Measurements from ENCODE around the gene SC5D. TPM values are rescaled to one million over a fixed set of nuclear protein-coding genes. Genes with fewer than 3 reads are reported as not detected.

SC5D gene
- total RNA-seq, 4 donors from 2014 or later: 23.6 to 38.3 (median 26.2) TPM

- H3K27ac ChIP-seq: no peak overlapping the region
- H3K27me3 ChIP-seq: no peaks in the 10 kb centered on the region
- WGBS, 2 donors (ENCODE audit: low coverage in 1 of 2): 87 to 91% methylated on average over 5 to 8 of the region's 8 CpGs
- no peaks in the 10 kb centered on the region for H3K9me3 ChIP-seq
- H3K36me3 ChIP-seq: no peaks in the 10 kb centered on the region
- ATAC-seq: no peak
- peaks cover 11 to 40% (median 14%) of the 10 kb centered on the region in 3 donors for H3K4me1 ChIP-seq
- no peak overlapping the region for H3K4me3 ChIP-seq
- TF ChIP-seq CTCF (IDR thresholded peaks at IDR 0.05): no peak
- no peak for TF ChIP-seq EP300 (IDR thresholded peaks at IDR 0.05)
- no peak for TF ChIP-seq POLR2AphosphoS5 (IDR thresholded peaks at IDR 0.05)
- TF ChIP-seq POLR2A (IDR thresholded peaks at IDR 0.05): no peak
Observed at GRCh38 chr11:121295246-121296029, 2.9 kb downstream of the SC5D start.

GRCh38 chr11:121297872-121298271, 5.3 kb downstream of the SC5D start:
- 96% methylated on average over 3 of the region's 5 CpGs; no CpG with 5 or more reads in 1 of the 2 donors for WGBS, 2 donors (ENCODE audit: low coverage in 1 of 2)
- Histone ChIP-seq H3K27me3 (no peaks in the 10 kb centered on the region), H3K9me3 (no peaks in the 10 kb centered on the region), H3K36me3 (no peaks in the 10 kb centered on the region), H3K4me3 (no peak overlapping the region), H3K4me1 (peaks cover 14 to 46% (median 15%) of the 10 kb centered on the region in 3 donors), H3K27ac (no peak overlapping the region)
- no peak for ATAC-seq
- no peak for TF ChIP-seq POLR2A (IDR thresholded peaks at IDR 0.05)
- TF ChIP-seq POLR2AphosphoS5 (IDR thresholded peaks at IDR 0.05): no peak
- TF ChIP-seq CTCF (IDR thresholded peaks at IDR 0.05): no peak
- TF ChIP-seq EP300 (IDR thresholded peaks at IDR 0.05): no peak

GRCh38 chr11:121298774-121299173, 6.2 kb downstream of the SC5D start:
- Histone ChIP-seq H3K9me3 (no peaks in the 10 kb centered on the region), H3K36me3 (no peaks in the 10 kb centered on the region), H3K4me1 (peaks cover 9 to 40% (median 10%) of the 10 kb centered on the region in 3 donors), H3K27me3 (no peaks in the 10 kb centered on the region), H3K27ac (no peak overlapping the region), H3K4me3 (no peak overlapping the region)
- ATAC-seq: no peak
- TF ChIP-seq EP300 (IDR thresholded peaks at IDR 0.05) (no peak), POLR2A (IDR thresholded peaks at IDR 0.05) (no peak), POLR2AphosphoS5 (IDR thresholded peaks at IDR 0.05) (no peak), CTCF (IDR thresholded peaks at IDR 0.05) (no peak)
- WGBS, 2 donors (ENCODE audit: low coverage in 1 of 2): 84 to 100% methylated on average over 1 to 5 of the region's 5 CpGs

- Histone ChIP-seq H3K4me1 (peaks cover 7 to 34% (median 7%) of the 10 kb centered on the region in 3 donors), H3K27me3 (no peaks in the 10 kb centered on the region), H3K27ac (no peak overlapping the region), H3K4me3 (no peak overlapping the region), H3K36me3 (peaks cover 0 to 6% of the 10 kb centered on the region in 2 donors), H3K9me3 (no peaks in the 10 kb centered on the region)
- ATAC-seq: no peak
- no peak for TF ChIP-seq EP300 (IDR thresholded peaks at IDR 0.05)
- TF ChIP-seq POLR2AphosphoS5 (IDR thresholded peaks at IDR 0.05): no peak
- no peak for TF ChIP-seq CTCF (IDR thresholded peaks at IDR 0.05)
- no peak for TF ChIP-seq POLR2A (IDR thresholded peaks at IDR 0.05)
Observed at GRCh38 chr11:121299417-121299816, 6.8 kb downstream of the SC5D start.
